ENCODE measurements around the gene HBG1. TPM values are rescaled to one million over a fixed set of nuclear protein-coding genes. Genes with fewer than 3 reads are reported as not detected.

The HBG1 gene
- total RNA-seq, 1 donor = not detected

- DNase-seq (ENCODE audit: low read depth) = no peak
- no peak overlapping the region for H3K4me3 ChIP-seq (ENCODE audit: low read depth, low read length)
- no peak for TF ChIP-seq CTCF (IDR thresholded peaks at IDR 0.05; ENCODE audit: insufficient read depth, low read depth, low read length)
Observed at GRCh38 chr11:5277807-5278382, 28.2 kb upstream of the HBG1 start.

DNA sequence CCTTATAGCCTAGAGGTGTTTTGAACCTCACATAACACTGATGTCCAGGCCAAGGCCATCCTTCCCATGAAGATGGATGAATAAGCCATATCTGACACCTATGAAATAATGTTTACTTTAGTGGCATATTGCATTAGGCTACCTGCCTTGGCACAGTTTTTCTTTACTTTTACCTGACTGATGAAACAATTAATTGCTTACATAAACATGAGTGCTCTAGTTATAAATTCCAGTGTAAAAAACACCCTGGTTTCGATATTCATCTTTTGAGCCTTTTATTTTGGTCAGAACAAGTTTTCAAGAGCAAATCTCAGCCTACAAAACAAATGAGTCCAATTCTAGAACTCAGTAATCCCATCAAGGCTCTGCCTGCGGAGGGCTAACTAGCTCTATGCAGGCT lies 27.0 kb upstream of the HBG1 start:
- DNase-seq (ENCODE audit: low read depth) = no peak
- no peak overlapping the region for H3K4me3 ChIP-seq (ENCODE audit: low read depth, low read length)
- TF ChIP-seq CTCF (IDR thresholded peaks at IDR 0.05; ENCODE audit: insufficient read depth, low read depth, low read length) = no peak

DNA sequence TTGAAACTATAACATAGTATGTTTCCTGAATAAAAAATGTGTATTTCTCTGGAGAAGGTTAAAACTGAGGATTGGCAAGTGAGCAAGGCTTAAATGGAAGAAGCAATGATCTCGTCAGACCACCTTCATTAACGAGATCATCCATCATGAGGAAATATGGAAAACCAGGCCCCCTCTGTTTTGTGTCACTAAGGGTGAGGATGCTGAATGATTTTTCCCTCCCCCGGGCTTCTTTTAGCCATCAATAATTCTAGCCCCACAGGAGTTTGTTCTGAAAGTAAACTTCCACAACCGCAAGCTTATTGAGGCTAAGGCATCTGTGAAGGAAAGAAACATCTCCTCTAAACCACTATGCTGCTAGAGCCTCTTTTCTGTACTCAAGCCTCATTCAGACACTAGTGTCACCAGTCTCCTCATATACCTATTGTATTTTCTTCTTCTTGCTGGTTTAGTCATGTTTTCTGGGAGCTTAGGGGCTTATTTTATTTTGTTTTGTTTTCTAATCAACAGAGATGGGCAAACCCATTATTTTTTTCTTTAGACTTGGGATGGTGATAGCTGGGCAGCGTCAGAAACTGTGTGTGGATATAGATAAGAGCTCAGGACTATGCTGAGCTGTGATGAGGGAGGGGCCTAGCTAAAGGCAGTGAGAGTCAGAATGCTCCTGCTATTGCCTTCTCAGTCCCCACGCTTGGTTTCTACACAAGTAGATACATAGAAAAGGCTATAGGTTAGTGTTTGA lies 25.9 kb upstream of the HBG1 start:
- H3K4me3 ChIP-seq (ENCODE audit: low read depth, low read length) = no peak overlapping the region
- TF ChIP-seq CTCF (IDR thresholded peaks at IDR 0.05; ENCODE audit: insufficient read depth, low read depth, low read length) = no peak
- DNase-seq (ENCODE audit: low read depth) = no peak

DNA sequence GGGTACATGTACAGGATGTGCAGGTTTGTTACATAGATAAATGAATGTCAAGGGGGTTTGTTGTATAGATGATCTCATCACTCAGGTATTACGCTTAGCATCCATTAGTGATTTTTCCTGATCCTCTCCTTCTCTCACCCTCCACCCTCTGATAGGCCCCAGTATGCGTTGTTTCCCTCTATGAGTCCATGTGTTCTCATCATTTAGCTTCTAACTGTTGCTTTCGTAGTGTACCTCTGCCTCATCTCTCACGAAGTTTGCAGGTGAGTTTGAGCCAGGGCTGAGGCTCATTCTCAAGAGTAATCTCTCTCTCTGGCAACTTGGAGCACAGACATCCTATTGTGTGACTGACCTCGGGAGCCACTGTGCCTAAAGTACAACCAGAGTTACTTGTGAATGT lies 24.7 kb upstream of the HBG1 start:
- DNase-seq (ENCODE audit: low read depth) = no peak
- H3K4me3 ChIP-seq (ENCODE audit: low read depth, low read length) = no peak overlapping the region
- no peak for TF ChIP-seq CTCF (IDR thresholded peaks at IDR 0.05; ENCODE audit: insufficient read depth, low read depth, low read length)

DNA sequence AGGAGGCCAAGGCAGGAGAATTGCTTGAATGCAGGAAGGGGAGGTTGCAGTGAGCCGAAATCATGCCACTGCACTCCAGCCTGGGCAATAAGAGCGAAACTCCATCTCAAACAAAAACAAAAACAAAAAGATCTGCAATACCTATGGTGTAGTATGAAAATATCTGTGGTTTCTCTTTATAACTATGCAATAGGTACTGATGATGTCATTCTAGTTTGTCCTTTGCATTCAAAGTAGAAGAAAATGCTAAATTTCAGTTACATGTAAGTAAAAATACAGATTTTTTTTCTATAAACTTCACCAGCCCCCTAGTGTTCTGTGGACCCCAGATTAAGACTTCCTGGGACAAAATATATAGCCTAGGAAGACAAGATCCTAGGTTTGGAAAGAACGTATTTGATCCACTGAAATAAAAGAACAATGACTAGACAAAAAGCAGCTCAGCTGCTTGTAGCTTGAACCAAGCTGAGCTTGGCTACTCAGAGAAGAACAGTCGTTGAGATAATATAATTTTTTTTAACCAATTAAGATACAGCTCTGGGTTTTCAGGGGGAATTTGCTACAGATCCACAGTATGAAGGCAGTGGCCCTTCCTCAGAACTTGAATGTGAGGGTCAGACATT lies 22.8 kb upstream of the HBG1 start:
- no peak for DNase-seq (ENCODE audit: low read depth)
- no peak overlapping the region for H3K4me3 ChIP-seq (ENCODE audit: low read depth, low read length)
- no peak for TF ChIP-seq CTCF (IDR thresholded peaks at IDR 0.05; ENCODE audit: insufficient read depth, low read depth, low read length)

DNA sequence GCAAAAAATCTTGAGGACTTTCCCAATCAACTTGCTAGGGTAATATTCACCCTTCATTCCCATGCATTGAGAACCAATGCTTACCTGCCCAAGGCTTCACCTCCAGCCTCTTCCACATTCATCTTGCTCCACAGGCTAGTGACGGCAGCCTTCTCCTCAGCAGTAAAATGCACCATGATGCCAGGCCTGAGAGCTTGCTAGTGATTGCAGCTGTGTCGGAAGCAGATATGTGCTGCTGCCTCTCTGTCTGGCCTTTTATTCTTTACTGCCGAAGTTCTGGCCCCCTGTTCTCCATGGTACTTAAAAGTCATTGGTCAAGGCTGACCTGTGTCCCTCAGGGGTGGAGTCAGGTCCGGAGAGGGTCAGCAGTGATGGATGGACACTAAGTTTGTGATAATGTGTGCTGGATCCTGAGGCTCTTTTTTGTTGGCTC lies 20.1 kb upstream of the HBG1 start, which contains the start of gene HBE1:
Gene HBE1, minus strand, starts transcription at position 231 of the 433 bp plus-strand sequence. Its CDS starts 55 bp downstream, at position 176.
- H3K4me3 ChIP-seq (ENCODE audit: low read depth, low read length) = no peak within 1 kb of the TSS
- TF ChIP-seq CTCF (IDR thresholded peaks at IDR 0.05; ENCODE audit: insufficient read depth, low read depth, low read length) = no peak
- DNase-seq (ENCODE audit: low read depth) = no peak

All from fibroblast of villous mesenchyme (primary cell).